ENCODE results near the gene ESD.

Gene ESD

GRCh38 chr13:46747031-46747820 is 49.7 kb downstream of the ESD start:
- Histone ChIP-seq H3K36me3 (ENCODE audit: insufficient read depth, low read length) (peaks cover 35% of the 10 kb centered on the region), H3K4me1 (ENCODE audit: control insufficient read depth, insufficient read depth, low read length, unreplicated experiment) (peaks cover 36% of the 10 kb centered on the region), H3K27me3 (ENCODE audit: insufficient read depth, low read length) (no peaks in the 10 kb centered on the region), H3K27ac (ENCODE audit: low read depth, low read length) (no peak overlapping the region), H2AFZ (ENCODE audit: low read length, unreplicated experiment) (no peak overlapping the region), H3K4me3 (ENCODE audit: low read depth, low read length) (no peak overlapping the region), H3K79me2 (ENCODE audit: control insufficient read depth, insufficient read depth, low read length, unreplicated experiment) (no peaks in the 10 kb centered on the region)

- H3K4me3 ChIP-seq (ENCODE audit: low read depth, low read length), result no peak overlapping the region
- H2AFZ ChIP-seq (ENCODE audit: low read length, unreplicated experiment), result no peak overlapping the region
- H3K4me1 ChIP-seq (ENCODE audit: control insufficient read depth, insufficient read depth, low read length, unreplicated experiment), result peaks cover 27% of the 10 kb centered on the region
- H3K27me3 ChIP-seq (ENCODE audit: insufficient read depth, low read length), result no peaks in the 10 kb centered on the region
- no peaks in the 10 kb centered on the region for H3K79me2 ChIP-seq (ENCODE audit: control insufficient read depth, insufficient read depth, low read length, unreplicated experiment)
- no peak overlapping the region for H3K27ac ChIP-seq (ENCODE audit: low read depth, low read length)
- H3K36me3 ChIP-seq (ENCODE audit: insufficient read depth, low read length), result peaks cover 34% of the 10 kb centered on the region
Observed at GRCh38 chr13:46745706-46746105, 51.3 kb downstream of the ESD start.

GRCh38 chr13:46745062-46745461 is 51.9 kb downstream of the ESD start:
- Histone ChIP-seq H2AFZ (ENCODE audit: low read length, unreplicated experiment) (no peak overlapping the region), H3K4me3 (ENCODE audit: low read depth, low read length) (no peak overlapping the region), H3K79me2 (ENCODE audit: control insufficient read depth, insufficient read depth, low read length, unreplicated experiment) (no peaks in the 10 kb centered on the region), H3K4me1 (ENCODE audit: control insufficient read depth, insufficient read depth, low read length, unreplicated experiment) (peaks cover 21% of the 10 kb centered on the region), H3K27me3 (ENCODE audit: insufficient read depth, low read length) (no peaks in the 10 kb centered on the region), H3K36me3 (ENCODE audit: insufficient read depth, low read length) (peaks cover 31% of the 10 kb centered on the region), H3K27ac (ENCODE audit: low read depth, low read length) (no peak overlapping the region)

GRCh38 chr13:46743191-46743590 is 53.8 kb downstream of the ESD start:
- Histone ChIP-seq H2AFZ (ENCODE audit: low read length, unreplicated experiment) (no peak overlapping the region), H3K79me2 (ENCODE audit: control insufficient read depth, insufficient read depth, low read length, unreplicated experiment) (no peaks in the 10 kb centered on the region), H3K4me3 (ENCODE audit: low read depth, low read length) (no peak overlapping the region), H3K27ac (ENCODE audit: low read depth, low read length) (peak overlapping the region; percentile 25; the same call in 1 of the 2 replicates), H3K4me1 (ENCODE audit: control insufficient read depth, insufficient read depth, low read length, unreplicated experiment) (peaks cover 14% of the 10 kb centered on the region), H3K27me3 (ENCODE audit: insufficient read depth, low read length) (no peaks in the 10 kb centered on the region), H3K36me3 (ENCODE audit: insufficient read depth, low read length) (peaks cover 23% of the 10 kb centered on the region)

GRCh38 chr13:46739447-46740098 is 57.4 kb downstream of the ESD start:
- H3K4me3 ChIP-seq (ENCODE audit: low read depth, low read length), result no peak overlapping the region
- H2AFZ ChIP-seq (ENCODE audit: low read length, unreplicated experiment), result no peak overlapping the region
- H3K36me3 ChIP-seq (ENCODE audit: insufficient read depth, low read length), result peaks cover 8% of the 10 kb centered on the region
- peaks cover 14% of the 10 kb centered on the region for H3K4me1 ChIP-seq (ENCODE audit: control insufficient read depth, insufficient read depth, low read length, unreplicated experiment)
- H3K27ac ChIP-seq (ENCODE audit: low read depth, low read length), result no peak overlapping the region
- H3K79me2 ChIP-seq (ENCODE audit: control insufficient read depth, insufficient read depth, low read length, unreplicated experiment), result no peaks in the 10 kb centered on the region
- H3K27me3 ChIP-seq (ENCODE audit: insufficient read depth, low read length), result no peaks in the 10 kb centered on the region

DNA sequence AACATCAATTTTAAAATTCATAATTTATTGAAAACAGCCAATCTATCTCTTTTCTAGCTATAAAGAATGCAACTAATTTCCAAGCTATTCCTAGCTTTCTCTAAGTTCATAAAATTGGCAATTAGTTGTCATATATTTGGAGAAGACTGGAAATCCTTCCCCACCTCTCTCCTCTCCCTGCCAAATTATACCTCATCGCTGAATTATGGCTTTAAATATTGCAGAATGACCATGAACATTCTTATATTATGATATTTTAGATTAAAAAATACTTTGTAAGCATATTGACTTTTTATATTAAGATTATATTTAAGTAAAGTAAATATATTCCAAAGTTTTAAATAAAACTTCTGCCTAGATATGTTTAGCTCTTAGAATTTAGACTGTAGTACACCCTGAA is 58.2 kb downstream of the ESD start:
- Histone ChIP-seq H2AFZ (ENCODE audit: low read length, unreplicated experiment) (no peak overlapping the region), H3K4me1 (ENCODE audit: control insufficient read depth, insufficient read depth, low read length, unreplicated experiment) (peaks cover 14% of the 10 kb centered on the region), H3K79me2 (ENCODE audit: control insufficient read depth, insufficient read depth, low read length, unreplicated experiment) (no peaks in the 10 kb centered on the region), H3K36me3 (ENCODE audit: insufficient read depth, low read length) (no peaks in the 10 kb centered on the region), H3K27ac (ENCODE audit: low read depth, low read length) (no peak overlapping the region), H3K4me3 (ENCODE audit: low read depth, low read length) (no peak overlapping the region), H3K27me3 (ENCODE audit: insufficient read depth, low read length) (no peaks in the 10 kb centered on the region)

DNA sequence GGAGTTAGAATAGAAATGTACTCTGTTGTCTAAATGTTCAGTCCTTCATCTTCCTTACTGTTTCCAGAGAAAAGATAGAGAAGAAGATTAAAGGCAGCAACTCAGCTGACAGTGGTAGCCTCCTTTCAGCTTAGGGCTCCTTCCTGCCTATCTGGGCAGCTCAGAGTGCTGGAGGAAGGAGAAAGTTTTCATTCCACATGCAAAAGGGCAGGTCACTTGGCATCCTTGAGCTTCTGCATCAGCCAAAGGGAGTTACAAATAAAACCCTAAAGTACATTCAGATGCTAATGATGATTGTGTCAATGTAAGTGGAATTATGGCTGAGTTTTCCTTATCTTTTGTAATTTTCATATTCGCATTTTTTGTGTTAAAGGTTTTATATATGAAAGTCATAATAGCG is 58.9 kb downstream of the ESD start:
- Histone ChIP-seq H2AFZ (ENCODE audit: low read length, unreplicated experiment) (no peak overlapping the region), H3K4me1 (ENCODE audit: control insufficient read depth, insufficient read depth, low read length, unreplicated experiment) (peaks cover 7% of the 10 kb centered on the region), H3K4me3 (ENCODE audit: low read depth, low read length) (no peak overlapping the region), H3K27ac (ENCODE audit: low read depth, low read length) (no peak overlapping the region), H3K79me2 (ENCODE audit: control insufficient read depth, insufficient read depth, low read length, unreplicated experiment) (no peaks in the 10 kb centered on the region), H3K27me3 (ENCODE audit: insufficient read depth, low read length) (no peaks in the 10 kb centered on the region), H3K36me3 (ENCODE audit: insufficient read depth, low read length) (no peaks in the 10 kb centered on the region)

GRCh38 chr13:46736541-46737310 is 60.2 kb downstream of the ESD start:
- no peak overlapping the region for H3K4me3 ChIP-seq (ENCODE audit: low read depth, low read length)
- no peaks in the 10 kb centered on the region for H3K27me3 ChIP-seq (ENCODE audit: insufficient read depth, low read length)
- no peak overlapping the region for H3K27ac ChIP-seq (ENCODE audit: low read depth, low read length)
- H2AFZ ChIP-seq (ENCODE audit: low read length, unreplicated experiment), result no peak overlapping the region
- 0 out of 2 replicates have a peak, but pooled peaks cover 5% of the 10 kb centered on the region for H3K36me3 ChIP-seq (ENCODE audit: insufficient read depth, low read length)
- H3K4me1 ChIP-seq (ENCODE audit: control insufficient read depth, insufficient read depth, low read length, unreplicated experiment), result no peaks in the 10 kb centered on the region
- no peaks in the 10 kb centered on the region for H3K79me2 ChIP-seq (ENCODE audit: control insufficient read depth, insufficient read depth, low read length, unreplicated experiment)

DNA sequence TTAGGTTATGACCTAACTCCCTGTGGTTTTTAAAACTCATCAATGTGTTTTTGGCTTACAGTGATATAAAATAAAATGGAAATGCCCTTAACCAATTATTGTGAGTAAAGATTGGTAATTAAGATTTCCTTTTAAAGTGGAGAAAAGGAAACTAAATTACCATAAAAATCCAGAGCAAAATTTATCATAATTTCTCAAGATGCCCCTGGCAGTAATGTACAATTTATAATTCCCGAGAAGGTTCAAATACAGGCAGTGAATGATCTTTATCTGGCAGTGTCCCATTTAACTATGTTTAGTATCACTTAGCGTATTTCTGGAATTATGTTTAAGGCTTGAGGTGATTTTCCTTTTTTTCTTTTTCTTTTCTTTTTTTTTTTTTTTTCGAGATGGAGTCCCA is 61.5 kb downstream of the ESD start:
- H3K4me3 ChIP-seq (ENCODE audit: low read depth, low read length), result no peak overlapping the region
- H2AFZ ChIP-seq (ENCODE audit: low read length, unreplicated experiment), result no peak overlapping the region
- H3K27me3 ChIP-seq (ENCODE audit: insufficient read depth, low read length), result no peaks in the 10 kb centered on the region
- H3K4me1 ChIP-seq (ENCODE audit: control insufficient read depth, insufficient read depth, low read length, unreplicated experiment), result no peaks in the 10 kb centered on the region
- no peaks in the 10 kb centered on the region for H3K79me2 ChIP-seq (ENCODE audit: control insufficient read depth, insufficient read depth, low read length, unreplicated experiment)
- H3K27ac ChIP-seq (ENCODE audit: low read depth, low read length), result no peak overlapping the region
- 0 out of 2 replicates have a peak, but pooled peaks cover 5% of the 10 kb centered on the region for H3K36me3 ChIP-seq (ENCODE audit: insufficient read depth, low read length)

DNA sequence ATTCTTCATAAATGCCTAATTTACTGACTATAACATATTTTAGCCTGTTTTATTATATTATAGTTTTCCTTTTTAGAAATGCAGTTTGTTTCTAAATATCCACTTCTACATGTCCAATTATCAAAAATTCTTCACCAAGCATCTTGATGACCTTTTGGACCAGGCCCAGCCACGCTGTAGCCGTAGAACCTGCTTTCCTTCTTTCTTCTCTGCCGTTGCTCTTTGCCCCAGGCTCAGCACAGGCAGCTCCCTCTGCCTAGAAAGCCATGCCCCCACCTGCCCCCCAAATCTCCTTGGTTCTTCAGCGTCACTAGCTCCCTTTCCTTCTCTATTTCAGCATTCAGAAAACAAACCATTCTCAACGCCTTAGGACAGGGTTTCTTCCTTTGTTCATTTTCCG is 65.4 kb downstream of the ESD start:
- Histone ChIP-seq H3K79me2 (ENCODE audit: control insufficient read depth, insufficient read depth, low read length, unreplicated experiment) (no peaks in the 10 kb centered on the region), H3K36me3 (ENCODE audit: insufficient read depth, low read length) (0 out of 2 replicates have a peak, but pooled peaks cover 5% of the 10 kb centered on the region), H2AFZ (ENCODE audit: low read length, unreplicated experiment) (no peak overlapping the region), H3K4me1 (ENCODE audit: control insufficient read depth, insufficient read depth, low read length, unreplicated experiment) (no peaks in the 10 kb centered on the region), H3K27me3 (ENCODE audit: insufficient read depth, low read length) (no peaks in the 10 kb centered on the region), H3K4me3 (ENCODE audit: low read depth, low read length) (no peak overlapping the region), H3K27ac (ENCODE audit: low read depth, low read length) (no peak overlapping the region)

Data from ACC112 (cell line).